DMS79 (cell line): ENCODE measurements around the gene NABP2.
"Not testable (repeated sequence)": the region's sequence is repeated elsewhere in the genome, so short reads cannot be mapped to it uniquely, and the experiment has no call there.

ENCODE experiments used
- DNase-seq: peaks from one replicate; lab custom pipeline; 2025; lab: John Stamatoyannopoulos, UW

Gene NABP2

GRCh38 chr12:56224102-56224701 lies at the start of gene NABP2:
Gene NABP2, plus strand, starts transcription at chr12:56224342. Its CDS starts 515 bp downstream, at chr12:56224857.
- peak; percentile 84 for DNase-seq

- no peak for DNase-seq
Measured at GRCh38 chr12:56178347-56178746, 45.8 kb upstream of the NABP2 start.

- no peak for DNase-seq
Measured at GRCh38 chr12:56186957-56187356, 37.2 kb upstream of the NABP2 start.

- DNase-seq = no peak
Measured at GRCh38 chr12:56188131-56188777, 35.9 kb upstream of the NABP2 start.

GRCh38 chr12:56188778-56189098 lies 35.4 kb upstream of the NABP2 start:
- no peak for DNase-seq

GRCh38 chr12:56189099-56189917 lies 34.8 kb upstream of the NABP2 start, which contains the start of gene SMARCC2:
Gene SMARCC2, minus strand, starts transcription at chr12:56189483. Its CDS starts 22 bp downstream, at chr12:56189461.
- peak; percentile 18 for DNase-seq

- DNase-seq = peak; percentile 48
Measured at GRCh38 chr12:56189918-56190694, 34.0 kb upstream of the NABP2 start.

GRCh38 chr12:56190695-56191155 lies 33.4 kb upstream of the NABP2 start:
- no peak for DNase-seq

- no peak for DNase-seq
Measured at GRCh38 chr12:56192582-56192981, 31.6 kb upstream of the NABP2 start.

- peak; percentile 54 for DNase-seq
Measured at GRCh38 chr12:56193025-56193578, 31.0 kb upstream of the NABP2 start.

GRCh38 chr12:56196818-56197550 lies 27.2 kb upstream of the NABP2 start:
- not testable (repeated sequence) for DNase-seq

- no peak for DNase-seq
Measured at GRCh38 chr12:56197921-56198635, 26.1 kb upstream of the NABP2 start.

- no peak for DNase-seq
Measured at GRCh38 chr12:56198836-56199235, 25.3 kb upstream of the NABP2 start.

GRCh38 chr12:56202366-56202765 lies 21.8 kb upstream of the NABP2 start:
- DNase-seq = no peak

- DNase-seq = no peak
Measured at GRCh38 chr12:56202838-56203237, 21.3 kb upstream of the NABP2 start.

GRCh38 chr12:56204275-56204674 lies 19.9 kb upstream of the NABP2 start:
- no peak for DNase-seq

GRCh38 chr12:56205445-56205844 lies 18.7 kb upstream of the NABP2 start:
- DNase-seq = no peak

GRCh38 chr12:56206452-56207166 lies 17.5 kb upstream of the NABP2 start:
- DNase-seq = no peak

- no peak for DNase-seq
Measured at GRCh38 chr12:56208006-56208405, 16.1 kb upstream of the NABP2 start.

GRCh38 chr12:56212361-56212760 lies 11.8 kb upstream of the NABP2 start:
- no peak for DNase-seq
